Liver (tissue), 9 donors: ENCODE measurements around the gene SREK1. TPM values are rescaled to one million over a fixed set of nuclear protein-coding genes. Genes with fewer than 3 reads are reported as not detected.

Experiments
- DNase-seq: peaks from one replicate; pipeline ENCODE4 v3.0.0-alpha.2; 2017; ENCODE audit warnings: low spot score
- H3K27ac ChIP-seq, 2 donors: one replicate each; pipeline ENCODE4 v1.7.0; 2013; ENCODE audit warnings: inconsistent platforms in 2 of 2, low read length in 2 of 2, control low read depth in 1 of 2, low read depth in 1 of 2, mild to moderate bottlenecking in 1 of 2
- H3K27me3 ChIP-seq, 4 donors: one replicate each; pipeline versions ENCODE4 v1.6.1 to v1.7.0; 2013; ENCODE audit warnings: low read length in 3 of 4, inconsistent platforms in 1 of 4, mild to moderate bottlenecking in 1 of 4, moderate library complexity in 1 of 4; ENCODE audit not compliant: control insufficient read depth in 4 of 4, insufficient read depth in 4 of 4
- H3K36me3 ChIP-seq, 4 donors: one replicate each; pipeline versions ENCODE4 v1.6.1 to v1.7.0; 2013; ENCODE audit warnings: low read length in 3 of 4, mild to moderate bottlenecking in 3 of 4, low read depth in 1 of 4, moderate library complexity in 1 of 4; ENCODE audit not compliant: control insufficient read depth in 4 of 4, insufficient read depth in 3 of 4
- H3K4me1 ChIP-seq, 4 donors: one replicate each; pipeline versions ENCODE4 v1.6.1 to v1.7.0; 2013; ENCODE audit warnings: low read length in 3 of 4, mild to moderate bottlenecking in 3 of 4, moderate library complexity in 1 of 4; ENCODE audit not compliant: control insufficient read depth in 4 of 4, insufficient read depth in 4 of 4
- H3K4me3 ChIP-seq, 3 donors: one replicate each; pipeline versions ENCODE4 v1.6.1 to v1.7.0; 2013; ENCODE audit warnings: low read length in 3 of 3, control low read depth in 1 of 3, low read depth in 1 of 3, mild to moderate bottlenecking in 1 of 3
- H3K9ac ChIP-seq, 2 donors: one replicate each; pipeline ENCODE4 v1.7.0; 2013; ENCODE audit warnings: low read length in 2 of 2, mild to moderate bottlenecking in 2 of 2, moderate library complexity in 2 of 2, control low read depth in 1 of 2, low read depth in 1 of 2
- H3K9me3 ChIP-seq, 4 donors: one replicate each; pipeline versions ENCODE4 v1.6.1 to v1.7.0; 2013; ENCODE audit warnings: low read length in 3 of 4; ENCODE audit not compliant: control insufficient read depth in 4 of 4
- ATF3 ChIP-seq: IDR thresholded peaks from 2 replicates; pipeline ENCODE4 v1.6.1; 2016; ENCODE audit warnings: antibody characterized with exemption
- CTCF ChIP-seq: fragments of 150-350 bp; IDR thresholded peaks from 2 replicates; pipeline ENCODE4 v1.5.1; 2017; ENCODE audit warnings: improper control_type of control experiment, low read depth, low read length; ENCODE audit not compliant: missing input control
- EGR1 ChIP-seq, 2 donors: IDR thresholded peaks; 2 replicates each; pipeline ENCODE4 v1.6.1; 2016 to 2018; ENCODE audit warnings: antibody characterized with exemption in 2 of 2, low read depth in 2 of 2
- FOXA1 ChIP-seq: IDR thresholded peaks from 2 replicates; pipeline ENCODE4 v1.6.1; 2016; ENCODE audit warnings: antibody characterized with exemption
- FOXA2 ChIP-seq: IDR thresholded peaks from 2 replicates; pipeline ENCODE4 v1.6.1; 2016; ENCODE audit warnings: antibody characterized with exemption
- GABPA ChIP-seq, 2 donors: IDR thresholded peaks in 1 of 2; conservative IDR thresholded peaks in 1 of 2; 2 replicates each; pipeline ENCODE4 v1.6.1; 2016; ENCODE audit warnings: antibody characterized with exemption in 2 of 2, mild to moderate bottlenecking in 1 of 2, moderate library complexity in 1 of 2
- HNF4A ChIP-seq, 2 donors: conservative IDR thresholded peaks; 2 replicates each; pipeline ENCODE4 v1.6.1; 2016; ENCODE audit warnings: antibody characterized with exemption in 2 of 2, mild to moderate bottlenecking in 2 of 2
- HNF4G ChIP-seq: IDR thresholded peaks from 2 replicates; pipeline ENCODE4 v1.6.1; 2016; ENCODE audit warnings: antibody characterized with exemption
- JUND ChIP-seq, 2 donors: IDR thresholded peaks; 2 replicates each; pipeline ENCODE4 v1.6.1; 2016; ENCODE audit warnings: antibody characterized with exemption in 2 of 2
- MAX ChIP-seq: IDR thresholded peaks from 2 replicates; pipeline ENCODE4 v1.6.1; 2016; ENCODE audit warnings: antibody characterized with exemption
- NR2F2 ChIP-seq: IDR thresholded peaks from 2 replicates; pipeline ENCODE4 v1.6.1; 2016; ENCODE audit warnings: antibody characterized with exemption
- RAD21 ChIP-seq, 2 donors: IDR thresholded peaks; 2 replicates each; pipeline ENCODE4 v1.6.1; 2016; ENCODE audit warnings: antibody characterized with exemption in 2 of 2, mild to moderate bottlenecking in 2 of 2
- REST ChIP-seq: IDR thresholded peaks from 2 replicates; pipeline ENCODE4 v1.6.1; 2016; ENCODE audit warnings: antibody characterized with exemption, mild to moderate bottlenecking
- RXRA ChIP-seq, 2 donors: IDR thresholded peaks; 2 replicates each; pipeline ENCODE4 v1.6.1; 2017 to 2018; ENCODE audit warnings: antibody characterized with exemption in 2 of 2, mild to moderate bottlenecking in 1 of 2
- SP1 ChIP-seq: IDR thresholded peaks from 2 replicates; pipeline ENCODE4 v1.6.1; 2018; ENCODE audit warnings: antibody characterized with exemption, mild to moderate bottlenecking
- TAF1 ChIP-seq: conservative IDR thresholded peaks from 2 replicates; pipeline ENCODE4 v1.6.1; 2016; ENCODE audit warnings: antibody characterized with exemption, mild to moderate bottlenecking
- YY1 ChIP-seq: IDR thresholded peaks from 2 replicates; pipeline ENCODE4 v1.6.1; 2016; ENCODE audit warnings: antibody characterized with exemption, mild to moderate bottlenecking
- ZBTB33 ChIP-seq: IDR thresholded peaks from 2 replicates; pipeline ENCODE4 v1.6.1; 2016; ENCODE audit warnings: antibody characterized with exemption
- WGBS: extraction: QIAGEN DNeasy Blood & Tissue Kit; methylation state at CpG from one replicate; pipeline ENCODE4 v1.1.7; 2013; 5-methylcytosine and 5-hydroxymethylcytosine counted together
- polyA plus RNA-seq, 2 donors: library from polyadenylated mRNA; stranded (reverse) in 1 of 2; unstranded in 1 of 2; fragments of 200-250 nt in 1 of 2; fragments of >200 nt in 1 of 2; fragmentation: Nextera tagmentation in 1 of 2; extraction: Ambion mirVana in 1 of 2; gene quantifications; one replicate each; pipeline versions ENCODE4 v1.2.1 to v1.2.3, GENCODE V29; 2013 to 2015
- total RNA-seq, 2 donors: library from RNA; depleted of rRNA; stranded (reverse); fragments of >200 nt; gene quantifications; one replicate each; pipeline ENCODE4 v1.2.3, GENCODE V29; 2014
- donor health status: healthy.
- donor health status: healthy.
- donor health status: healthy.
- donor health status: healthy.
- donor health status: healthy.

The SREK1 gene
- total and polyA plus RNA-seq, 4 donors = 10.2 to 85.8 (median 43.9) TPM

GRCh38 chr5:66224773-66225553 lies 80.9 kb downstream of the SREK1 start:
- Histone ChIP-seq H3K27me3 (no peaks in the 10 kb centered on the region), H3K4me3 (no peak overlapping the region), H3K36me3 (no peaks in the 10 kb centered on the region), H3K9ac (no peak overlapping the region), H3K4me1 (no peaks in the 10 kb centered on the region), H3K27ac (no peak overlapping the region), H3K9me3 (no peaks in the 10 kb centered on the region)
- WGBS = 91% methylated on average over 8 of the region's 8 CpGs
- TF ChIP-seq RXRA (IDR thresholded peaks at IDR 0.05) (no peak), CTCF (no peak), FOXA2 (no peak), RAD21 (IDR thresholded peaks at IDR 0.05) (no peak), YY1 (no peak), GABPA (IDR thresholded peaks at IDR 0.05 in 1 of 2, conservative IDR thresholded peaks at IDR 0.05 in 1 of 2) (no peak), ZBTB33 (no peak), NR2F2 (no peak)
- no peak for DNase-seq

GRCh38 chr5:66230551-66230950 lies 86.5 kb downstream of the SREK1 start:
- Histone ChIP-seq H3K27me3 (no peaks in the 10 kb centered on the region), H3K4me1 (no peaks in the 10 kb centered on the region), H3K36me3 (no peaks in the 10 kb centered on the region), H3K4me3 (no peak overlapping the region), H3K9me3 (no peaks in the 10 kb centered on the region), H3K9ac (no peak overlapping the region), H3K27ac (no peak overlapping the region)
- 80% methylated on average over 1 of the region's 1 CpG for WGBS
- no peak for DNase-seq
- TF ChIP-seq REST (no peak), FOXA1 (no peak), HNF4A (conservative IDR thresholded peaks at IDR 0.05) (no peak), EGR1 (IDR thresholded peaks at IDR 0.05; ENCODE audit: low read depth in 2 of 2) (no peak), CTCF (no peak), HNF4G (no peak), MAX (no peak), GABPA (IDR thresholded peaks at IDR 0.05 in 1 of 2, conservative IDR thresholded peaks at IDR 0.05 in 1 of 2) (no peak), SP1 (no peak), RXRA (IDR thresholded peaks at IDR 0.05) (no peak), RAD21 (IDR thresholded peaks at IDR 0.05) (no peak), TAF1 (no peak), YY1 (no peak), NR2F2 (no peak), FOXA2 (no peak), ATF3 (no peak), ZBTB33 (no peak), JUND (IDR thresholded peaks at IDR 0.05) (no peak)
